ENCODE measurements around the gene MAPKBP1. TPM values are rescaled to one million over a fixed set of nuclear protein-coding genes. Genes with fewer than 3 reads are reported as not detected.

The MAPKBP1 gene
- total RNA-seq, 4 donors from 2014 or later = 6.7 to 17.3 (median 7.8) TPM

DNA sequence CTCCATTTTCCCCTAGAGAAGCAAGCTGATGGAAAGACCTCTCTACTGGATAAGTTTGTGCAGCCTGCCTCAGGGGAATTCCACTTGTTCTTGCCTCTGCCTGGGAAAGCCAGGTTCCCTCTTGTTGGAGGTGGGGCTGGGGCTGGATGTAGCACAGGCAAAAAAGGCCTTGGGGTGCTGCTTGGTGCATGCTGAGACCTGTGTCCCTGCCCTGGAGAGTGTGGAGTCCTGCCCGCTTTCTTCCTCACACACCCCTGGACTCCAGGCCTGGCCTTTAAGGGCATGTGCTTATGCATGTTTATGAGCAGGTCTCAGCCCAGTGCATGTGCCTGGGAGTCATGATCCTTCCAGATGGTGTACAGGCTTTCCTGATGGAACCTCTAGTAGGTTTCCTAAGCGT is 30.1 kb downstream of the MAPKBP1 start:
- TF ChIP-seq, protein P1, sequence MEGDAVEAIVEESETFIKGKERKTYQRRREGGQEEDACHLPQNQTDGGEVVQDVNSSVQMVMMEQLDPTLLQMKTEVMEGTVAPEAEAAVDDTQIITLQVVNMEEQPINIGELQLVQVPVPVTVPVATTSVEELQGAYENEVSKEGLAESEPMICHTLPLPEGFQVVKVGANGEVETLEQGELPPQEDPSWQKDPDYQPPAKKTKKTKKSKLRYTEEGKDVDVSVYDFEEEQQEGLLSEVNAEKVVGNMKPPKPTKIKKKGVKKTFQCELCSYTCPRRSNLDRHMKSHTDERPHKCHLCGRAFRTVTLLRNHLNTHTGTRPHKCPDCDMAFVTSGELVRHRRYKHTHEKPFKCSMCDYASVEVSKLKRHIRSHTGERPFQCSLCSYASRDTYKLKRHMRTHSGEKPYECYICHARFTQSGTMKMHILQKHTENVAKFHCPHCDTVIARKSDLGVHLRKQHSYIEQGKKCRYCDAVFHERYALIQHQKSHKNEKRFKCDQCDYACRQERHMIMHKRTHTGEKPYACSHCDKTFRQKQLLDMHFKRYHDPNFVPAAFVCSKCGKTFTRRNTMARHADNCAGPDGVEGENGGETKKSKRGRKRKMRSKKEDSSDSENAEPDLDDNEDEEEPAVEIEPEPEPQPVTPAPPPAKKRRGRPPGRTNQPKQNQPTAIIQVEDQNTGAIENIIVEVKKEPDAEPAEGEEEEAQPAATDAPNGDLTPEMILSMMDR (IDR thresholded peaks at IDR 0.05; ENCODE audit: low read depth) = no peak

DNA sequence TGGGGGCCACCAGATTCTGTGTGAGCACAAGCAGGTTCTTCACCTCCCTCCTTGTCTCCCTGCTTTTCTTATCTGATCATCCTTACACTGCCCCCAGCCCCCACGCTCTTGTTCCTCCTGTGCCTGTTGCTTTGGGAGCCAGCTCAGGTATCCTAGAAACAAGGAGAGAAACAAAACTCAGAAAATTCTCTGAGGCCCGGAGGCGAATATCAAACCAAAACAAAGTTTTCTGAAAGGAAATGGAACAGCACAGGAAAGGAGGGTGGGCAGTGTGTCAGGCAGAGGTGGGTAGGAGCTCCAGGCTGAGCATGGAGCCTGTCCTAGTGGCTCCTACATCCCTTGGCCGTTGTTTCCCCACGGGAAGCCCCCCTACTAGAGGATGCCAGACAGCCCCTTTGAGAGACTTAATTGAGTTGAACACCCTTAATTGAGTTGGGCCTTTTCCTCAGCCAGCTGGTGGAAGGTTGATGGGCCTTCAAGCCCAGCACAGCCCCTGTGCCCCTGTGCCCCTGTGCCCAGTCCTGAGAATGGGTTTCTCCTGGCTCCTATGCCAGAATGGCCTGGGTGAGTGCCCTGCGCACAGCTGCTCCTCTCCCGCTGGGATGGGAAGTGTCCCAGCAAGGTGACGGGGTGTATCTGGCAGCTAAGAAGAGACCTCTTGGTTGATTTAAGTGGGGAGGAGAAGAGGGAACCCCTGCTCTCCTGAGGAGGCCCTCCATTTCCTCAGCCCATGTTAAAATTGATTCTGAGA is 30.8 kb downstream of the MAPKBP1 start:
- TF ChIP-seq, protein P1 (IDR thresholded peaks at IDR 0.05; ENCODE audit: low read depth) = no peak

DNA sequence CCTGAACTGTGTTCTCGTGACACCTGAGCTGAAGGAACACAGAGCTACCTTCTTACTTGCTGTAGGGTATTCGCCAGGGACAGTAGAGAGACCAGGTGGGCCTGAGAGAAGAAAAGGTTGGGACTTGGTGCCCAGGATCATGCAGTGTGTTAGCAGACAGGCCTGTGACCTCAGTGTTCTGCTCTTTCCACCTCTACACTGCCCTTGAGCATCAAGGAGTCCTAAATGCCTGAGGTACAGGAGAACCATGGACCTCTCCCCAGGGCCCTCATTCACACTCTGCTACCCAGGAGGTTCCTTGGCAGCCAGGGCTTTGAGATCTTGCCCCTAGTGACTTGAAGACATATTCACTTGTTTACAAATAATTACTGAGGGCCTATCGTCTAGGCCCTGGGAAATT is 31.4 kb downstream of the MAPKBP1 start:
- TF ChIP-seq, protein P1 (IDR thresholded peaks at IDR 0.05; ENCODE audit: low read depth) = no peak

DNA sequence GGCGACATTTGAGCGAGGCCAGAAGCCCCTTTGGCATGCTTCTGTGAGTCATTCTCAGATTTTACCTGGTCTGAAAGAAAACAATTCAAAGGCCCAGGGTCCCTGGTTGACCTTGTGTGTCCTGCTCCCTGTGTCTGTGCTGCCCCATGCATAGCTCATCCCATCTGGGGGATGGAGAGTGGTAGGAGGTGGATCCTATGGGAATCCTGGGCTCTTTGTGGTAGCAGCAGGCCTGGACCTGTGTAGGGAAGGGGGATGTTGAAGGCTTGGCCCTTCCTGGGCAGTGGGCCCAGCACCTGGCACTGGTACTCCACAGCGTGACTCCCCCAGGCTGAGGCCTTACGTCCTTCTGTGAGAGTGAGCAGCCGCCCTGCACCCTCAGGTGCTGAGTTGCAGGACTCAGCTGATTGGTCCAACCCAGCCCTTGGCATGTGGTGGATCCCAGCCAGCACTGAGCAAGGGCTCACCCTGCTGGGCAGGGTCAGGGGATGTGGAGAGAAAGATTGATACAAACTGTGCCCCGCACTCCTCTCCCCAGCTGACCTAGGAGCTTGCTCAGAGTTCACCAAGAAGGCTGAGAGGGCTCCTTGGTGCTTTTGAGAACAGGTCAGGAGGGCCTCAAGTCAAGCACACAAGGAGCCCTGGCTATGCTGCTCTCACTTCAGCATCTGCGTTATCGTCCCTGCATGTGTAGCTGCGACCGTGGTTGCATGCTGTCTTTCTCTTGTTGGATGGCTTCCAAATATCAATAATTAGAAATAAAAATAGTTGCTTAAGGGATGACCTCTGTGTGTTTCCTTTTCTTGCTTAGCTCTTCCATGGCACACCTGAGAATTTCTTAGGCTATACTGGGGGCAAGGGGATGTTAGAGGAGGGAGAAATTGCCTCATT is 32.3 kb downstream of the MAPKBP1 start:
- TF ChIP-seq, protein P1 (IDR thresholded peaks at IDR 0.05; ENCODE audit: low read depth) = no peak

DNA sequence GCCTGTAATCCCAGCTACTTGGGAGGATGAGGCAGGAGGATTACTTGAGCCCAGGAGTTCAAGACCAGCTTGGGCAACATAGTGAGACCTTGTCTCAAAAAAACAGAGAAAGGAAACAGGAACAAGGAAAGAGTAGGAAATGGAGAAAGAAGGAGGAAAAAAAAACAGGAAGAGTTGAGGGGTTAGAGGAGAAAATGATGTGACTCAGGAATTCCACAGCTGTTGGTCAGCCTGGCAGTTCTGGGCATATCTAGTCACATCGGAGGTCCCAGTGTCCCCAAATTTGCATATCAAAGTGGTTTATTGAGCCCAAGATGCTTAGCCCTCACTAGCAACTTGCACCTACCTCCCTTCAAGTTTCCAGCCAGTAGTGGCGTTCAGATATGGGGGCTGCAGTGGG is 34.8 kb downstream of the MAPKBP1 start:
- TF ChIP-seq, protein P1 (IDR thresholded peaks at IDR 0.05; ENCODE audit: low read depth) = no peak

DNA sequence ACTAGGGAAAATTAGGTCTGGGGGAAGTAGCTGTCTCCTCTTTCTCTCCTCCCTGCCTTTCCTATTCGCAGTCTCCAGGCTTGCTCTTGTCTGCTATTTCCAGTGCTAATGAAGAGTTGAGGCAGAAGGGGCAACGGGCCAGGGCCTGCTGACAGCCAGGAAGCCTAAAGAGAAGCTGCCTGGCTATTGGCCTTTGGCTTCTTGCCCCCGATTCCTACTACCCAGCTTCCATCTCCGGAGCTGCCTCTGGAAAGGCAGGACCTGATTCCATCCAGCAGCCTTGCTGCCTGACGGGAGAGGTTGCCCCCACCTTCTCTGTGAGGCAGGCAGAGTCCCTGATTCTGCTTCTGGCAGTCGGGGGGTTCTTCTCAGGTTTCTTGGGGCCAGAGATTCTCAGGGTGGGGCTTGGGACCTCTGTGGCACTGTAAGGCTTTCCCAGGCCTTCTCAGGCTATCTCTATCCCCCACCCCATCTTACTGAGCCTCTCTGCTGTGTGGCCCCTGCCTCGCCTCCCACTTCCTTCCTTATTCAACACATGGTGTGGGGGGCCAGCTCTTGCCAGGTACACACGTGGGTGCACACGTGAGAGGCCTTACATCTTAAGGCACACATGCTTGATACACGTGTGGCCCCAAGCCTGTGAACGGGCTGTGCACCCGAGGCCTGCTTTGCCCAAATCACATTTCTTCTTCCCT is 35.4 kb downstream of the MAPKBP1 start:
- TF ChIP-seq, protein P1 (IDR thresholded peaks at IDR 0.05; ENCODE audit: low read depth) = no peak

Measured in subcutaneous adipose tissue (tissue), 4 donors.